ENCODE results near the gene ACVR1.

Gene ACVR1

GRCh38 chr2:157858846-157859245, 17.3 kb downstream of the ACVR1 start:
- FAIRE-seq (no peak), DNase-seq (ENCODE audit: extremely low spot score, insufficient read length, low read depth) (no peak)

DNA sequence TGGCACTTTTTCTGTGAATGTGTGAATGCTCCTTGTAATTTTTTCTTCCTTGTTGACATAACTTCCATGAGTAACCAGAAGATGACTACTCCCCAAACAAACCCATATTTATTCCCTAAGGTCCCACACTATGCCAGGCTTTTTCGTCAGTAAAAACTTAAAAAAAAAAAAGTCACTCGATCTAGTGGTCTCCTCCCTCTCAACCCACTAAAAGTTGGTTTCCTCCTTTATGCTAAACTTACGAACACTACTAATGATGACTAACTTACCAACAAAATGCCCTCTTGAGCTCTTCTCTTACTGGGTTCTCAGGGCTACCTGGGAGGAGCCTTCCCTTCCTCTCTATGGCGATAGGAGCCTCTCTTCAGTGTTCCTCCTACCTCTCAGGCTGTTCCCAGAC, 18.2 kb downstream of the ACVR1 start:
- FAIRE-seq (no peak), DNase-seq (ENCODE audit: extremely low spot score, insufficient read length, low read depth) (no peak)

- FAIRE-seq (no peak), DNase-seq (ENCODE audit: extremely low spot score, insufficient read length, low read depth) (no peak)
Measured at GRCh38 chr2:157856187-157856515, 20.0 kb downstream of the ACVR1 start.

DNA sequence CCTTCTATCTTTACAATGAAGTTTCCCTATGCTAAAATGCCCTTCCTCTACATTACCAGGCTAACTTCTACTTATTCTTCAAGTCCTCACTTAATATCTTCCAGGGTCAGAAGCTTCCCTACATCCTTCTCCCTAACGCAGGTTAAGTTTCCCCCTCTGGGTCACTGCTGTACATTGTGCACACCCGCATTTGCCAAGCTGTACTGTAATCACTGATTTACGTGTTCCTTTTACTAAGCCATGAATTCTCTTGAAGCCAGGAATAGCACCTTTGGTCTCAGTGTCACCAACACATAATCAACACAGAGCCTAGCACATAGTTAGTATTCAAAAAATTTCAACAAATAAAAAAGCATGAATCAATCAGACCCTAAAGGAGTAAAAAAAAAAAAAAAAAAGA, 22.3 kb downstream of the ACVR1 start:
- DNase-seq (ENCODE audit: extremely low spot score, insufficient read length, low read depth): no peak
- no peak for FAIRE-seq

- FAIRE-seq: no peak
- DNase-seq (ENCODE audit: extremely low spot score, insufficient read length, low read depth): no peak
Measured at GRCh38 chr2:157853211-157853610, 22.9 kb downstream of the ACVR1 start.

DNA sequence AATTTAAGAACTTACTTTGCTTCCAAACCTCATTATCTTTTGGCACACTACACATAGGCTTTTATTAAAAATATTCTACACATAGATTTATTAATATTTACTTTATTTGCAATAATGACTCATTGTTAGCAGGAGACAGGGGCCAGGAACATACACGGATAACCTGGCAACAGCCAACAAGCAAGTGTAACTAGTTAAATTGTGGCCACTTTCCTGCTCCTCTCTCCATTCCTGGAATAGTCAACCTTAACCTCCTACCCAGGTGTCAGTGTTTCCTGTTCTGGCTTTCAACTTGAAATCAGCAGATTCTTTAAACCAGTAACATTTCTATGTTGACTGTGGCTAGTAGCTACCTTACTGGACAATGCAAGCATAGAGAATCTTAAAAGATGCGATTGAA, 26.5 kb downstream of the ACVR1 start:
- no peak for DNase-seq (ENCODE audit: extremely low spot score, insufficient read length, low read depth)
- FAIRE-seq: no peak

GRCh38 chr2:157848213-157848612, 27.9 kb downstream of the ACVR1 start:
- FAIRE-seq: no peak
- DNase-seq (ENCODE audit: extremely low spot score, insufficient read length, low read depth): no peak

DNA sequence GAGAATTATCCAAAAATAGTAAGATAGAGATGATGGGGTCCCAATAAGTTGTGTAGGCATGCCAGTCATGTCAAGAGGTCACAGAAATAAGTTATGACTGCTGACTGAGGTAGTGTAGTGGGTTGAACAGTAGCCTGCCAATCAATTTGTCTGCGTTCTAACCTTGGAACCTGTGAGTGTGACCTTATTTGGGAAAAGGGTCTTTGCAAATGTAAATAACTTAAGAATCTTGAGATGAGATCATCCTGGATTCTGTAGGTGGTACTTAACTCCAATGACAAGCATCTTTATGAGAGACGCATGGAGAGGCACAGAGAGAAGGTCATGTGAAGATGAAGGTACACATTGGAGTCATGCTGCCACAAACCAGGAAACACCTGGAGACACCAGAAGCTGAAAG, 31.0 kb downstream of the ACVR1 start:
- DNase-seq (ENCODE audit: extremely low spot score, insufficient read length, low read depth) (no peak), FAIRE-seq (no peak)

GRCh38 chr2:157843935-157844334, 32.2 kb downstream of the ACVR1 start:
- FAIRE-seq (no peak), DNase-seq (ENCODE audit: extremely low spot score, insufficient read length, low read depth) (no peak)

- FAIRE-seq (no peak), DNase-seq (ENCODE audit: extremely low spot score, insufficient read length, low read depth) (no peak)
Measured at GRCh38 chr2:157843081-157843480, 33.0 kb downstream of the ACVR1 start.

DNA sequence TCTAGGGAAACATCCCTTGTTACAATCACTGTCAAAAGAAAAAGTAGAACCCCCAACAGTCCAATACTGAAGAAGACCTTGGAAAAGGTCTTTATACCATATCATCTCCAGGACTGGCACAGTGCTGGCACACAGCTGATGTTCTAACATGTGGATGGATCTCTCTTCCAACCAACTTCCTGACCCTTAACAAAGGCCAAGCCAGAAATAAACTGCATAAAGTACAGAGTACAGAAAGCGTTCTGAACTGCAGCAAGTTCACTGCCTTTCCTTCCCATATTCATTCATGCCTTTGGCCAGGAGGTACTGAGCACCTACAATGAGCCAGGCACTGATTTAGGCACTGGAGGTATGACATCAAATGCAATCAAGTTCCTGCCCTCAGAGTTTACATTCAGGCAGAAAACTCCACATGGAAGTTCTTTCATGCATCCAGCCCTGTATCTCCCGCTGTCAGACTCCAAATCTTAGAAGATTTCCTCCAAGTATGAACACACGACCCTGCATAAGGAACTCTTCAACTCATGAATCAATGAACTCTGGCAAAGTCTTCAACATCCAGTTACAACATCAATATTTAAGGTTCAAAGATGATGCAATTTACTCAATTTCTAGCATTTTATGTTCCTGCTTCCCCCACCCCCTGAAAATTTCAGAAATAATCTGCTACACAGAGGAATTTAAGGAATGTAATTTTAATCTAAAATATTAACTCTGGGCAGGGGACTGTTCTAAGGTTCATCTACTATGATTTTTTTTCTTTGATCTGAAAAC, 33.8 kb downstream of the ACVR1 start:
- DNase-seq (ENCODE audit: extremely low spot score, insufficient read length, low read depth) (no peak), FAIRE-seq (no peak)

GRCh38 chr2:157841485-157841884, 34.6 kb downstream of the ACVR1 start:
- no peak for DNase-seq (ENCODE audit: extremely low spot score, insufficient read length, low read depth)
- FAIRE-seq: no peak

- no peak for FAIRE-seq
Measured at GRCh38 chr2:157840568-157841156, 35.5 kb downstream of the ACVR1 start.

GRCh38 chr2:157839822-157840221, 36.3 kb downstream of the ACVR1 start:
- DNase-seq (ENCODE audit: extremely low spot score, insufficient read length, low read depth): no peak
- FAIRE-seq: no peak

More at GRCh38 chr2:157840568-157841156, 35.5 kb downstream of the ACVR1 start:
- no peak for DNase-seq (ENCODE audit: extremely low spot score, insufficient read length, low read depth)

- DNase-seq (ENCODE audit: extremely low spot score, insufficient read length, low read depth): no peak
- FAIRE-seq: no peak
Measured at GRCh38 chr2:157839162-157839801, 36.8 kb downstream of the ACVR1 start.

GRCh38 chr2:157838442-157839161, 37.5 kb downstream of the ACVR1 start:
- FAIRE-seq (no peak), DNase-seq (ENCODE audit: extremely low spot score, insufficient read length, low read depth) (no peak)

- no peak for DNase-seq (ENCODE audit: extremely low spot score, insufficient read length, low read depth)
- FAIRE-seq: no peak
Measured at GRCh38 chr2:157837851-157838441, 38.2 kb downstream of the ACVR1 start.

GRCh38 chr2:157836531-157836930, 39.6 kb downstream of the ACVR1 start:
- DNase-seq (ENCODE audit: extremely low spot score, insufficient read length, low read depth) (no peak), FAIRE-seq (no peak)

DNA sequence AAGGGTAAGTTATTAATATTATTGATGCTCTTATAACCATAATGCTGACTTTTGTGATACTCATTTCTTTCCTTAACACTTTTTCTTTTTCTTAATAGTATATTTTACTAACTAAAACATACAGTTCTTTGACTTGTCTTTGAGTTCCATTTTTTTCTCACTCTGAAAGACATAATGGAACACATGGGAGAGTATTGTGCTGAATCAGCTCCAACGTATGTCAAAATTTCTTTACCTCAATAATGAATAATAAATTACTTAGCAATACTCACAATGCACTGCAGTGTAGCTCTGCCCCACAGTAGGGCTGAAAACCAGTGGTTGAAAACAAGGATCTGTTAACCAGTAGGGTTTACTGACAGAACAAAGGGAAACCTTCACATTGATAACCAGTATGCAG, 40.7 kb downstream of the ACVR1 start:
- DNase-seq (ENCODE audit: extremely low spot score, insufficient read length, low read depth) (no peak), FAIRE-seq (no peak)

DNA sequence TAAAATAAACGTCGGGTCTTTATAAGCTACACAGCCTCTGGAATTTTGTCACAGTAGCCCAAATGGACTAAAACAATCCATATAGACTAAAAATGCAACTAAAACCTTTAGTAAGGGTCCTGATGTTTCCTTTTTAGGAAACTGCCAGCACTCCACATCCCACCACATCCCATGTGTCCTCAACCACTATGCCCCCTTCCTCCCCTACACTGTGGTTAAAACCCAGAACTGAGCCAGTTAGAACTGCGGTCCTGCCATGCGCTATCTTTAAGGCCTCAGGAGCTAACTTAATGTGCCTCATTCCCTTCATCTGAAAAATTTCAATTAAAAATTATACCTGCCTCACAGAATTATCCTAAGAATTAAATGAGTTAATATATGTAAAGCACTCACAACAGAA, 41.1 kb downstream of the ACVR1 start:
- DNase-seq (ENCODE audit: extremely low spot score, insufficient read length, low read depth): no peak
- no peak for FAIRE-seq

GRCh38 chr2:157833721-157834120, 42.4 kb downstream of the ACVR1 start:
- FAIRE-seq: no peak

More at GRCh38 chr2:157833721-157834120, 42.4 kb downstream of the ACVR1 start:
- DNase-seq (ENCODE audit: extremely low spot score, insufficient read length, low read depth): no peak
